H1 (cell line): Measurements from ENCODE around the gene SLC35G6. TPM values are rescaled to one million over a fixed set of nuclear protein-coding genes. Genes with fewer than 3 reads are reported as not detected.

Experiments used
- CTCF ChIA-PET: fragments of 300-600 bp; sonication (Branson Sonifier 250); formaldehyde crosslinking; loops from one replicate; lab custom pipeline; 2021; ENCODE audit not compliant: partially characterized antibody; lab: Charles Lee
- POLR2A ChIA-PET: fragments of 300-600 bp; sonication (Branson Sonifier 250); formaldehyde crosslinking; loops from one replicate; lab custom pipeline; 2021; ENCODE audit warnings: inconsistent platforms; ENCODE audit not compliant: partially characterized antibody; lab: Charles Lee
- DNase-seq, 2 experiments: peaks; one replicate each; pipeline versions ENCODE4 v3.0.0 to v3.0.0-alpha.2; 2010 to 2022; ENCODE audit warnings: low spot score in 2 of 2, low read depth in 1 of 2, mixed read lengths in 1 of 2
- FAIRE-seq: peaks from 2 replicates; lab custom pipeline; 2011; peaks lifted over from hg19 to GRCh38; lab: Jason Lieb, UNC
- H2AFZ ChIP-seq: 2 replicates; pipeline ENCODE4 v1.8.1; 2012; ENCODE audit warnings: low read length, inconsistent platforms
- H2AK5ac ChIP-seq: 2 replicates; pipeline ENCODE4 v1.6.1; 2013; ENCODE audit warnings: low read depth, low read length
- H2BK120ac ChIP-seq: replicated peaks from 2 replicates; pipeline ENCODE3; 2013; ENCODE audit warnings: low read depth, low read length, inconsistent platforms
- H2BK12ac ChIP-seq: 2 replicates; pipeline ENCODE4 v1.6.1; 2013; ENCODE audit warnings: low read depth, low read length
- H2BK15ac ChIP-seq: 2 replicates; pipeline ENCODE4 v1.6.1; 2013; ENCODE audit warnings: low read length
- H2BK20ac ChIP-seq: 2 replicates; pipeline ENCODE4 v1.6.1; 2013; ENCODE audit warnings: low read length
- H2BK5ac ChIP-seq: 2 replicates; pipeline ENCODE4 v1.6.1; 2013; ENCODE audit warnings: low read depth, low read length
- H3K14ac ChIP-seq: 2 replicates; pipeline ENCODE4 v1.6.1; 2013; ENCODE audit warnings: inconsistent platforms; ENCODE audit not compliant: insufficient read length
- H3K18ac ChIP-seq: 2 replicates; pipeline ENCODE4 v1.6.1; 2013; ENCODE audit warnings: low read length; ENCODE audit errors: extremely low read depth
- H3K23ac ChIP-seq: 2 replicates; pipeline ENCODE4 v1.6.1; 2013; ENCODE audit warnings: inconsistent platforms; ENCODE audit not compliant: insufficient read length
- H3K23me2 ChIP-seq: 2 replicates; pipeline ENCODE4 v1.6.1; 2013; ENCODE audit warnings: low read depth, low read length
- H3K27ac ChIP-seq: 2 replicates; pipeline ENCODE4 v1.6.1; 2011; ENCODE audit warnings: low read depth, low read length, inconsistent platforms
- H3K27me3 ChIP-seq, 4 experiments: replicated peaks in 1 of 4; 1 replicate in 1 of 4; 2 replicates in 3 of 4; pipeline versions ENCODE4 v1.6.1 to v1.8.1; 2011 to 2013; ENCODE audit warnings: low read length in 3 of 4, mild to moderate bottlenecking in 3 of 4, inconsistent platforms in 2 of 4, mixed read lengths in 2 of 4, moderate library complexity in 1 of 4; ENCODE audit not compliant: control insufficient read depth in 3 of 4, insufficient read depth in 3 of 4; ENCODE audit errors: extremely low read depth in 1 of 4
- H3K36me3 ChIP-seq, 4 experiments: 2 replicates each; pipeline versions ENCODE4 v1.6.1 to v1.8.1; 2011 to 2013; ENCODE audit warnings: mild to moderate bottlenecking in 4 of 4, low read length in 3 of 4, moderate library complexity in 2 of 4, control low read depth in 1 of 4, inconsistent platforms in 1 of 4; ENCODE audit not compliant: insufficient read depth in 4 of 4, control insufficient read depth in 2 of 4
- H3K4ac ChIP-seq: replicated peaks from 2 replicates; pipeline ENCODE3; 2013; ENCODE audit warnings: low read length, low read depth, mixed read lengths, inconsistent platforms; ENCODE audit not compliant: insufficient read length
- H3K4me1 ChIP-seq, 4 experiments: replicated peaks in 1 of 4; 1 replicate in 1 of 4; 2 replicates in 3 of 4; pipeline versions ENCODE4 v1.6.1 to v1.8.1; 2011 to 2013; ENCODE audit warnings: low read length in 3 of 4, inconsistent platforms in 2 of 4, mixed read lengths in 1 of 4; ENCODE audit not compliant: insufficient read depth in 4 of 4, control insufficient read depth in 3 of 4
- H3K4me2 ChIP-seq, 2 experiments: 2 replicates each; pipeline versions ENCODE4 v1.6.1 to v1.8.1; 2011 to 2013; ENCODE audit warnings: low read depth in 2 of 2, low read length in 2 of 2, control low read depth in 1 of 2, inconsistent platforms in 1 of 2, mild to moderate bottlenecking in 1 of 2; ENCODE audit not compliant: insufficient read depth in 1 of 2
- H3K4me3 ChIP-seq, 4 experiments: fragments of 200-600, 300-600 bp in 1 of 4; sonication (generic), shearing (Covaris generic), sonication (Bioruptor Twin) in 1 of 4; 2 replicates each; pipeline versions ENCODE4 v1.5.1 to v1.8.1; 2011 to 2016; ENCODE audit warnings: low read length in 4 of 4, low read depth in 3 of 4, control low read depth in 2 of 4, inconsistent platforms in 2 of 4, mild to moderate bottlenecking in 2 of 4, mixed read lengths in 1 of 4, moderate library complexity in 1 of 4; ENCODE audit not compliant: insufficient read depth in 2 of 4; ENCODE audit errors: extremely low read depth in 1 of 4
- H3K56ac ChIP-seq: replicated peaks from 2 replicates; pipeline ENCODE3; 2013; ENCODE audit warnings: low read depth, mild to moderate bottlenecking, mixed read lengths, low read length, inconsistent platforms; ENCODE audit not compliant: insufficient read length
- H3K79me1 ChIP-seq: 2 replicates; pipeline ENCODE4 v1.6.1; 2013; ENCODE audit warnings: low read depth, low read length, control low read depth
- H3K79me2 ChIP-seq, 2 experiments: 2 replicates each; pipeline versions ENCODE4 v1.6.1 to v1.8.1; 2012 to 2013; ENCODE audit warnings: low read length in 2 of 2, mild to moderate bottlenecking in 2 of 2, inconsistent platforms in 1 of 2; ENCODE audit not compliant: insufficient read depth in 2 of 2, control insufficient read depth in 1 of 2
- H3K9ac ChIP-seq, 4 experiments: replicated peaks in 1 of 4; 1 replicate in 1 of 4; 2 replicates in 3 of 4; pipeline versions ENCODE4 v1.6.1 to v1.8.1; 2011 to 2013; ENCODE audit warnings: low read depth in 3 of 4, low read length in 3 of 4, control low read depth in 2 of 4, mild to moderate bottlenecking in 2 of 4, moderate library complexity in 2 of 4, inconsistent platforms in 1 of 4; ENCODE audit errors: extremely low read depth in 1 of 4
- H3K9me3 ChIP-seq, 2 experiments: 2 replicates each; pipeline versions ENCODE4 v1.6.1 to v1.8.1; 2012 to 2013; ENCODE audit warnings: mild to moderate bottlenecking in 2 of 2, moderate library complexity in 2 of 2, control low read depth in 1 of 2, inconsistent platforms in 1 of 2, low read depth in 1 of 2, low read length in 1 of 2, mixed read lengths in 1 of 2; ENCODE audit not compliant: insufficient read depth in 2 of 2
- H4K20me1 ChIP-seq, 2 experiments: replicated peaks in 1 of 2; 2 replicates each; pipeline versions ENCODE3 to v1.8.1; 2011 to 2013; ENCODE audit warnings: inconsistent platforms in 2 of 2, low read length in 2 of 2, mild to moderate bottlenecking in 1 of 2; ENCODE audit not compliant: insufficient read depth in 2 of 2, control insufficient read depth in 1 of 2
- H4K5ac ChIP-seq: 2 replicates; pipeline ENCODE4 v1.6.1; 2013; ENCODE audit warnings: low read length, low read depth, mixed read lengths, inconsistent platforms; ENCODE audit not compliant: insufficient read length
- H4K8ac ChIP-seq: 2 replicates; pipeline ENCODE4 v1.8.0; 2013; ENCODE audit warnings: mild to moderate bottlenecking, moderate library complexity, low read length, inconsistent platforms; ENCODE audit not compliant: insufficient read depth; ENCODE audit errors: extremely low read depth
- H4K91ac ChIP-seq: replicated peaks from 2 replicates; pipeline ENCODE3; 2013; ENCODE audit warnings: low read length, mixed read lengths, inconsistent platforms; ENCODE audit not compliant: insufficient read length
- GABPA ChIP-seq: IDR thresholded peaks from 2 replicates; pipeline ENCODE4 v1.6.1; 2011; ENCODE audit warnings: mild to moderate bottlenecking, low read length, moderate library complexity, borderline replicate concordance; ENCODE audit not compliant: insufficient read depth
- HDAC2 ChIP-seq, 2 experiments: fragments of 300-600 bp in 1 of 2; sonication (generic) in 1 of 2; IDR thresholded peaks; 2 replicates each; pipeline ENCODE4 v1.6.1; 2011 to 2012; ENCODE audit warnings: low read depth in 2 of 2, low read length in 2 of 2, mild to moderate bottlenecking in 2 of 2, moderate library complexity in 2 of 2, borderline replicate concordance in 1 of 2, inconsistent platforms in 1 of 2
- PHF8 ChIP-seq: fragments of 200-600 bp; sonication (generic); conservative IDR thresholded peaks from 2 replicates; pipeline ENCODE4 v1.7.1; 2012; ENCODE audit warnings: low read depth, mild to moderate bottlenecking, inconsistent platforms, low read length, moderate library complexity
- POU5F1 ChIP-seq: IDR thresholded peaks from 2 replicates; pipeline ENCODE4 v1.6.1; 2011; ENCODE audit warnings: low read depth, mild to moderate bottlenecking, low read length, moderate library complexity
- TAF1 ChIP-seq: IDR thresholded peaks from 2 replicates; pipeline ENCODE4 v1.6.1; 2011; ENCODE audit warnings: mild to moderate bottlenecking, low read depth, low read length
- WGBS, 2 experiments: shearing (Covaris generic) in 1 of 2; methylation state at CpG; one replicate each; pipeline versions ENCODE4 v1.1.6 to v1.1.7; 2013 to 2015; ENCODE audit warnings: low lambda C conversion rate in 2 of 2, mixed read lengths in 2 of 2, inconsistent platforms in 1 of 2, low coverage in 1 of 2, missing lambda C conversion rate in 1 of 2; ENCODE audit not compliant: insufficient replicate concordance in 2 of 2, insufficient coverage in 1 of 2, insufficient read length in 1 of 2; ENCODE audit errors: extremely low coverage in 1 of 2, missing lambda C conversion rate in 1 of 2; 5-methylcytosine and 5-hydroxymethylcytosine counted together
- polyA plus RNA-seq, 7 experiments: library from polyadenylated mRNA; depleted of rRNA in 3 of 7; stranded (reverse) in 5 of 7; unstranded in 2 of 7; fragments of >200 nt in 5 of 7; fragments of 200-250 nt in 2 of 7; gene quantifications; 1 replicate in 5 of 7; 2 replicates in 1 of 7; 4 replicates in 1 of 7; pipeline versions ENCODE4 v1.2.1 to v1.2.3, GENCODE V29; 2011 to 2013; ENCODE audit warnings: missing spikeins in 2 of 7, mixed read lengths in 2 of 7
- total RNA-seq: library from RNA; stranded (reverse); fragmentation: NEBNext Ultra II Directional; extraction: Animal tissue kit (Norgen Biotek cat#: 25700); gene quantifications from 2 replicates; pipeline ENCODE4 v1.2.1, GENCODE V29; 2021

The SLC35G6 gene
- total and polyA plus RNA-seq, 2 of the 8 experiments (the other 6 are each of a cell fraction or from before 2014, with no cell fraction given), result 0.05 TPM; not detected in 1

GRCh38 chr17:7475764-7476422, 5.4 kb upstream of the SLC35G6 start:
- FAIRE-seq (no peak), DNase-seq (no peak)
- Histone ChIP-seq H2BK15ac (no peak overlapping the region), H3K23me2 (peaks cover 11% of the 10 kb centered on the region), H4K91ac (no peak overlapping the region), H3K9ac (no peak overlapping the region; a peak in 1 of 7 replicates), H3K14ac (no peak overlapping the region), H3K79me2 (peaks cover 0 to 31% of the 10 kb centered on the region in 2 experiments; a peak in 2 of 4 replicates), H2BK12ac (no peak overlapping the region), H4K5ac (no peak overlapping the region), H2BK120ac (no peak overlapping the region), H3K18ac (no peak overlapping the region), H3K4me2 (no peak overlapping the region), H2AK5ac (no peak overlapping the region), H4K8ac (no peak overlapping the region), H3K4me3 (no peak overlapping the region), H3K36me3 (no peaks in the 10 kb centered on the region), H3K56ac (no peak overlapping the region), H3K27me3 (no peaks in the 10 kb centered on the region; a peak in 1 of 7 replicates), H4K20me1 (peaks cover 0 to 5% of the 10 kb centered on the region in 2 experiments), H3K4ac (no peak overlapping the region), H2BK5ac (peak overlapping the region; percentile 66; the same call in 1 of the 2 replicates), H2AFZ (no peak overlapping the region), H3K23ac (no peak overlapping the region), H2BK20ac (no peak overlapping the region), H3K79me1 (peaks cover 12% of the 10 kb centered on the region), H3K4me1 (peaks cover 2 to 18% (median 15%) of the 10 kb centered on the region in 4 experiments), H3K9me3 (no peaks in the 10 kb centered on the region), H3K27ac (no peak overlapping the region)
- POLR2A ChIA-PET, result interaction anchor here (0.9 to 14.3 kb wide), 8 partner anchors 10 to 113 kb away, joined by 3 to 339 read pairs (median 6); partner anchors contain the start of genes CHRNB1, FGF11, NLGN2 and PLSCR3
- WGBS, 2 experiments, result 92% methylated on average over 15 of the region's 15 CpGs; no CpG with 5 or more reads in 1 of the 2 experiments
- CTCF ChIA-PET, result interaction anchor here (0.9 to 3.3 kb wide), 10 partner anchors 10 to 119 kb away, joined by 3 to 17 read pairs (median 4); partner anchors contain the start of gene TMEM102
- TF ChIP-seq POU5F1, result no peak
- no peak for TF ChIP-seq HDAC2 (IDR thresholded peaks at IDR 0.05; ENCODE audit: borderline replicate concordance in 1 of 2, low read depth in 2 of 2, low read length in 2 of 2)
- TF ChIP-seq GABPA, result no peak
- TF ChIP-seq TAF1, result no peak
- TF ChIP-seq PHF8, result no peak
